Esophagus squamous epithelium (tissue), 5 donors: ENCODE results near the gene APMAP. TPM values are rescaled to one million over a fixed set of nuclear protein-coding genes. Genes with fewer than 3 reads are reported as not detected.

ENCODE experiments used
- DNase-seq: peaks from one replicate; lab custom pipeline; 2025; lab: John Stamatoyannopoulos, UW
- H3K27ac ChIP-seq, 4 donors: fragments of 200-600 bp; sonication (generic); one replicate each; pipeline ENCODE4 v1.5.1; 2016 to 2019; ENCODE audit warnings: mild to moderate bottlenecking in 1 of 4
- H3K27me3 ChIP-seq, 4 donors: fragments of 200-600 bp; sonication (generic); 1 replicate in 3 of 4; 2 replicates in 1 of 4; pipeline versions ENCODE4 v1.5.1 to v1.6.0; 2017 to 2021; ENCODE audit warnings: antibody characterized with exemption in 1 of 4
- H3K36me3 ChIP-seq, 3 donors: fragments of 200-600 bp; sonication (generic); one replicate each; pipeline ENCODE4 v1.5.1; 2016 to 2019
- H3K4me1 ChIP-seq, 3 donors: fragments of 200-600 bp; sonication (generic); one replicate each; pipeline ENCODE4 v1.5.1; 2017 to 2019
- H3K4me3 ChIP-seq, 4 donors: fragments of 200-600 bp; sonication (generic); 1 replicate in 3 of 4; 2 replicates in 1 of 4; pipeline ENCODE4 v1.5.1; 2016 to 2019; ENCODE audit warnings: mild to moderate bottlenecking in 2 of 4, moderate library complexity in 1 of 4
- H3K9me3 ChIP-seq, 3 donors: fragments of 200-600 bp; sonication (generic); one replicate each; pipeline ENCODE4 v1.5.1; 2016 to 2019
- CTCF ChIP-seq, 6 experiments: fragments of 450-650 bp in 4 of 6; fragments of 200-600 bp in 2 of 6; sonication (generic) in 2 of 6; IDR thresholded peaks; one replicate each; pipeline ENCODE4 v1.5.1; 2016 to 2019; ENCODE audit warnings: antibody characterized with exemption in 6 of 6, mild to moderate bottlenecking in 4 of 6, moderate library complexity in 4 of 6
- POLR2A ChIP-seq, 4 donors: fragments of 450-650 bp; IDR thresholded peaks; one replicate each; pipeline ENCODE4 v1.6.1; 2017; ENCODE audit warnings: antibody characterized with exemption in 4 of 4, mild to moderate bottlenecking in 4 of 4, moderate library complexity in 3 of 4
- WGBS, 2 donors: methylation state at CpG; one replicate each; pipeline ENCODE4 v1.1.5; 2018; 5-methylcytosine and 5-hydroxymethylcytosine counted together
- intact Hi-C: fragments of 100-400 bp; cut with DNase I; formaldehyde crosslinking; loops from one replicate; pipeline ENCODE4 v1.15.0; 2022
- total RNA-seq, 4 donors: library from RNA; depleted of rRNA; stranded (reverse); fragments of >200 nt; gene quantifications; one replicate each; pipeline ENCODE4 v1.1.0, GENCODE V29; 2016
- donor health status: DM: yes; HTN: yes; CAD: no.

The APMAP gene, protein sequence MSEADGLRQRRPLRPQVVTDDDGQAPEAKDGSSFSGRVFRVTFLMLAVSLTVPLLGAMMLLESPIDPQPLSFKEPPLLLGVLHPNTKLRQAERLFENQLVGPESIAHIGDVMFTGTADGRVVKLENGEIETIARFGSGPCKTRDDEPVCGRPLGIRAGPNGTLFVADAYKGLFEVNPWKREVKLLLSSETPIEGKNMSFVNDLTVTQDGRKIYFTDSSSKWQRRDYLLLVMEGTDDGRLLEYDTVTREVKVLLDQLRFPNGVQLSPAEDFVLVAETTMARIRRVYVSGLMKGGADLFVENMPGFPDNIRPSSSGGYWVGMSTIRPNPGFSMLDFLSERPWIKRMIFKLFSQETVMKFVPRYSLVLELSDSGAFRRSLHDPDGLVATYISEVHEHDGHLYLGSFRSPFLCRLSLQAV
- total RNA-seq: 10 to 100 TPM; 16.7 to 38.4 (median 25.6) TPM

GRCh38 chr20:24992487-24993205 lies at the start of gene APMAP:
Gene APMAP, minus strand, starts transcription at chr20:24992751. Its CDS starts 63 bp downstream, at chr20:24992688.
- Histone ChIP-seq H3K27ac (peak within 1 kb of the TSS; percentile 92 to 96 (median 96)), H3K27me3 (no peaks in the 10 kb centered on the region), H3K4me3 (peak within 1 kb of the TSS; percentile 87 to 93 (median 90)), H3K36me3 (no peaks in the 10 kb centered on the region), H3K4me1 (peaks cover 5 to 64% (median 24%) of the 10 kb centered on the region in 3 donors), H3K9me3 (no peaks in the 10 kb centered on the region)
- peak; percentile 77 for DNase-seq
- WGBS, 2 donors: 0% methylated on average over 14 to 28 of the region's 69 CpGs
- TF ChIP-seq POLR2A (IDR thresholded peaks at IDR 0.05): peak in 3 of 4 donors; percentile 75 to 99 (median 95)
- peak in 2 of 6 experiments; percentile 9 to 10 for TF ChIP-seq CTCF (IDR thresholded peaks at IDR 0.05)
- intact Hi-C loops: loop anchor here (10.0 kb wide), 1 partner anchor 402 kb away; the partner anchor contains the start of gene ABHD12

DNA sequence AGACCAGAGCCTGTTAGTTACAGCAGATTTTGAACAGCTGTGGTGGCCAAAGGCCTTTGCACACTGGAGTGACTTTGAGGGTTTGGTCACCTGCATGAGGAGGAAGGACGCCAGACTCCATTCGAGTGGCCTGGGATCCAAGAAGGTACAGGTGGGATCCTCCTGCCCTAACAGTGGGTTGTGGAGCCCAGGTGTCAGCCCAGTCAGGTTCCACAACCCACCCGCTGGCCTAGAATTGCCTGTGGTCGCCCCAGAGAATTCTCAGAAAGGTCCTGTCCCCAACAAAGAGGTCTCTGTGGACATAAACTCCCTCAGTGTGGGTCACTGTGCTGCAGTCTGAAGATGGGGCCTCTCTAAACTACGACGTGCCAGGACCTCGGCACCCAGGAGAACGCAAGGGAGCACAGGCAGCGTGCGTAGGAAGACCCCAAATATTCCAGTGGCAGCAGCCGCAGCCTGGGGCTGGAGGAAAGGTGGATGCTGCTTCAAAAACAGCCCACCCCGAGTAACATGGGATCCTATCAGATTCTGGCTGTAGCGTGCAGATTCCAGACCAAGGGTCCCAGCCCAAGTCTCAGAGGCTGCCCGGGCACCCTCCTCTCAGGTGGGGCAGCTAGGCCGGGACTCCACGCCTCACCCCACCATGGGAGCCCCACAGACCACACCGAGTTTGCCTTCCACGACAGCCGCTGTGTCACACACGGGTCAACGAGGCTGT lies 49.4 kb upstream of the APMAP start:
- DNase-seq: no peak
- Histone ChIP-seq H3K4me1 (peaks cover 63 to 96% (median 71%) of the 10 kb centered on the region in 3 donors), H3K4me3 (no peak overlapping the region), H3K36me3 (peaks cover 0 to 20% (median 7%) of the 10 kb centered on the region in 3 donors), H3K9me3 (no peaks in the 10 kb centered on the region), H3K27ac (peak overlapping the region in 3 of 4 donors; percentile 78 to 86 (median 85)), H3K27me3 (no peaks in the 10 kb centered on the region)
- intact Hi-C loops: no loop called here
- WGBS, 2 donors: 98 to 100% methylated on average over 1 to 10 of the region's 21 CpGs
- TF ChIP-seq POLR2A (IDR thresholded peaks at IDR 0.05) (no peak), CTCF (IDR thresholded peaks at IDR 0.05) (no peak)

GRCh38 chr20:25040438-25040831 lies 47.9 kb upstream of the APMAP start:
- H3K9me3 ChIP-seq: no peaks in the 10 kb centered on the region
- peaks cover 0 to 4% (median 0%) of the 10 kb centered on the region in 3 donors for H3K36me3 ChIP-seq
- H3K4me1 ChIP-seq: peaks cover 62 to 100% (median 86%) of the 10 kb centered on the region in 3 donors
- 6 to 20% methylated on average over 4 to 6 of the region's 6 CpGs for WGBS, 2 donors
- peak overlapping the region; percentile 56 to 86 (median 82) for H3K27ac ChIP-seq
- intact Hi-C loops: no loop called here
- no peak for DNase-seq
- no peaks in the 10 kb centered on the region for H3K27me3 ChIP-seq
- H3K4me3 ChIP-seq: peak overlapping the region in 2 of 4 donors; percentile 12 to 22
- no peak for TF ChIP-seq POLR2A (IDR thresholded peaks at IDR 0.05)
- TF ChIP-seq CTCF (IDR thresholded peaks at IDR 0.05): no peak

- intact Hi-C loops: no loop called here
- peak overlapping the region; percentile 56 to 86 (median 82) for H3K27ac ChIP-seq
- H3K9me3 ChIP-seq: no peaks in the 10 kb centered on the region
- H3K27me3 ChIP-seq: no peaks in the 10 kb centered on the region
- H3K36me3 ChIP-seq: no peaks in the 10 kb centered on the region
- peak overlapping the region in 2 of 4 donors; percentile 12 to 22 for H3K4me3 ChIP-seq
- no peak for TF ChIP-seq POLR2A (IDR thresholded peaks at IDR 0.05)
- TF ChIP-seq CTCF (IDR thresholded peaks at IDR 0.05): no peak
- WGBS, 2 donors: 21 to 26% methylated on average over 7 to 8 of the region's 9 CpGs
- DNase-seq: no peak
- peaks cover 62 to 98% (median 86%) of the 10 kb centered on the region in 3 donors for H3K4me1 ChIP-seq
Observed at GRCh38 chr20:25039697-25040437, 47.3 kb upstream of the APMAP start.
